HepG2 (cell line): ENCODE data around the gene AAMP. TPM values are rescaled to one million over a fixed set of nuclear protein-coding genes. Genes with fewer than 3 reads are reported as not detected.
A peak's percentile ranks its signal among the peaks of the same experiment; 100 is the strongest.

Experiments used
- ATAC-seq: fragments of 200-7000 bp; cut with Tn5 transposase; 3 replicates; pipeline ENCODE4 v1.9.1; 2020; ENCODE audit warnings: mild to moderate bottlenecking, moderate library complexity
- BruUV-seq: library from RNA; stranded (reverse); fragments of 400-500 nt; replicated peaks from 2 replicates; lab custom pipeline; 2021; lab: Mats Ljungman, UMichigan
- CTCF ChIA-PET: fragments of 300-600 bp; formaldehyde crosslinking; extraction: SDS; loops from one replicate; lab custom pipeline; 2021; ENCODE audit warnings: low total read pairs, inconsistent platforms, low intra/inter-chr PET ratio; lab: Yijun Ruan, JAX
- POLR2A ChIA-PET: fragments of 350-600 bp; sonication (Branson Sonifier 250); formaldehyde crosslinking; loops from one replicate; lab custom pipeline; 2020; ENCODE audit warnings: antibody characterized with exemption, inconsistent platforms; lab: Yijun Ruan, JAX
- DNase-seq: peaks from one replicate; pipeline ENCODE4 v3.0.0-alpha.2; 2015; ENCODE audit warnings: low spot score
- FAIRE-seq: peaks from 3 replicates; lab custom pipeline; 2011; peaks lifted over from hg19 to GRCh38; lab: Jason Lieb, UNC
- H2AFZ ChIP-seq: one replicate; pipeline ENCODE4 v1.6.1; 2011; ENCODE audit warnings: low read length, inconsistent platforms
- H3K27ac ChIP-seq: fragments of 300-600 bp; 3 replicates; pipeline ENCODE4 v1.8.0; 2011; ENCODE audit warnings: mixed run types, mild to moderate bottlenecking, mixed read lengths, low read length, inconsistent platforms; ENCODE audit not compliant: insufficient read depth; ENCODE audit errors: extremely low read length
- H3K27me3 ChIP-seq, 2 experiments: fragments of 200-600 bp in 1 of 2; 2 replicates in 1 of 2; 3 replicates in 1 of 2; pipeline versions ENCODE4 v1.6.0 to v1.8.0; 2011; ENCODE audit warnings: low read length in 2 of 2, mild to moderate bottlenecking in 2 of 2, moderate library complexity in 2 of 2, inconsistent platforms in 1 of 2; ENCODE audit not compliant: insufficient read depth in 2 of 2, control insufficient read depth in 1 of 2
- H3K36me3 ChIP-seq, 2 experiments: fragments of 200-600 bp in 1 of 2; replicated peaks in 1 of 2; 2 replicates in 1 of 2; 3 replicates in 1 of 2; pipeline versions ENCODE4 v1.5.1 to v1.8.0; 2011; ENCODE audit warnings: low read length in 2 of 2, inconsistent platforms in 1 of 2; ENCODE audit not compliant: insufficient read depth in 2 of 2, control insufficient read depth in 1 of 2
- H3K4me1 ChIP-seq: 2 replicates; pipeline ENCODE4 v1.5.1; 2012; ENCODE audit warnings: low read length, inconsistent platforms; ENCODE audit not compliant: insufficient read depth
- H3K4me2 ChIP-seq: 2 replicates; pipeline ENCODE4 v1.6.0; 2011; ENCODE audit warnings: low read depth, low read length, inconsistent platforms
- H3K4me3 ChIP-seq, 3 experiments: fragments of 200-600 bp in 1 of 3; sonication (generic), shearing (Covaris generic) in 1 of 3; replicated peaks in 1 of 3; 2 replicates each; pipeline ENCODE4 v1.5.1; 2011 to 2016; ENCODE audit warnings: low read length in 3 of 3, inconsistent platforms in 2 of 3, low read depth in 2 of 3, mild to moderate bottlenecking in 2 of 3, control low read depth in 1 of 3, mixed read lengths in 1 of 3; ENCODE audit not compliant: insufficient read depth in 1 of 3
- H3K79me2 ChIP-seq: one replicate; pipeline ENCODE4 v1.6.1; 2011; ENCODE audit warnings: low read length, inconsistent platforms; ENCODE audit not compliant: insufficient read depth
- H3K9ac ChIP-seq: 2 replicates; pipeline ENCODE4 v1.6.0; 2011; ENCODE audit warnings: mild to moderate bottlenecking, low read depth, low read length, inconsistent platforms; ENCODE audit not compliant: insufficient read depth
- H3K9me3 ChIP-seq: 2 replicates; pipeline ENCODE4 v1.5.1; 2012; ENCODE audit warnings: mild to moderate bottlenecking, low read length
- H4K20me1 ChIP-seq: 2 replicates; pipeline ENCODE4 v1.6.0; 2011; ENCODE audit warnings: inconsistent platforms, mild to moderate bottlenecking, low read length, moderate library complexity; ENCODE audit not compliant: insufficient read depth
- MED13 ChIP-seq: sonication (generic); formaldehyde crosslinking; IDR thresholded peaks from 2 replicates; pipeline ENCODE4 v1.5.0; 2020; ENCODE audit warnings: missing genetic modification reagents
- PRMT3 ChIP-seq: sonication (generic); formaldehyde crosslinking; IDR thresholded peaks from 2 replicates; pipeline ENCODE4 v1.8.1; 2022; ENCODE audit warnings: low read depth, mild to moderate bottlenecking, moderate library complexity, missing genetic modification reagents, borderline replicate concordance
- ZNF629 ChIP-seq: sonication (generic); formaldehyde crosslinking; conservative IDR thresholded peaks from 2 replicates; pipeline ENCODE4 v1.5.0; 2020; ENCODE audit warnings: missing genetic modification reagents
- WGBS: methylation state at CpG from one replicate; pipeline ENCODE4 v1.1.6; 2017; ENCODE audit warnings: low lambda C conversion rate; 5-methylcytosine and 5-hydroxymethylcytosine counted together
- in situ Hi-C: cut with HindIII; loops from 2 replicates; pipeline ENCODE4 v1.10.0; 2017; ENCODE audit warnings: low pct_unique_long_range_greater_than_20kb; ENCODE audit not compliant: extremely low pct_ligation_motif_present
- intact Hi-C: fragments of 100-400 bp; cut with micrococcal nuclease; formaldehyde crosslinking; loops from one replicate; pipeline ENCODE4 v1.10.0; 2022; ENCODE audit not compliant: unreplicated experiment
- polyA plus RNA-seq, 8 experiments: library from polyadenylated mRNA; depleted of rRNA in 3 of 8; stranded (reverse) in 7 of 8; unstranded in 1 of 8; fragments of >200 nt; fragmentation: Illumina TruSeq in 4 of 8; extraction: Trizol in 4 of 8; gene quantifications; 2 replicates each; pipeline versions ENCODE4 v1.2.1 to v1.2.3, GENCODE V29; 2011 to 2016; ENCODE audit warnings: low read depth in 4 of 8, missing spikeins in 1 of 8, mixed read lengths in 1 of 8; ENCODE audit not compliant: insufficient read depth in 1 of 8
- total RNA-seq, 5 experiments: library from RNA; depleted of rRNA; stranded (reverse); fragments of >200 nt; fragmentation: Illumina TruSeq; extraction: Trizol; gene quantifications; 2 replicates each; pipeline ENCODE4 v1.2.3, GENCODE V29; 2016; ENCODE audit warnings: low read depth in 1 of 5
- TF ChIP-seq, protein P1 (sequence below): sonication (generic); formaldehyde crosslinking; IDR thresholded peaks from 2 replicates; pipeline ENCODE4 v1.5.1; 2020; ENCODE audit warnings: missing genetic modification reagents, mild to moderate bottlenecking, borderline replicate concordance

The AAMP gene
- total and polyA plus RNA-seq, 2 of the 13 experiments (the other 11 are each of a cell fraction or from before 2014, with no cell fraction given), result 110 to 186 TPM

DNA sequence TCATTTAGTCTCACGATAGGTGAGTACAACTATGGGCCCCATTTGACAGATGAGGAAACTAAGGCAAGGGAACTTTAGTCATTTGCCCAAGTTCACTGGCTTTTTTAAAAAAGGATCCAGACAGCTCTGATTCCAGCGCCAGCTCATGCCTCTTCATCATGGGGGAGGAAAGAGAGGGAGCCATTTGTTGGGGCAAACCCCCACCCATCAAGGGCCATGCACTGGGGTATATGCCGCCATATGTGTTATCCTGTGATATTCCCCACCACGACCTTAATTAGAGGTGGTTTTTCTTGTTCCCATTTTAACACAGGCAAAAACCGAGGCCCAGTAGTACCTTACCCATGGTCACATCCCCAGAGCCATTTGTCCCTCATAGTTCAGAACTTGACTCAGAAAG is 9.8 kb downstream of the AAMP start:
- H3K9me3 ChIP-seq, result no peaks in the 10 kb centered on the region
- FAIRE-seq, result no peak
- ATAC-seq, result no peak
- CTCF ChIA-PET, result no interaction called here
- intact Hi-C loops (no loop called here), in situ Hi-C loops (no loop called here)
- H3K4me2 ChIP-seq, result no peak overlapping the region
- peaks cover 45% of the 10 kb centered on the region for H3K4me1 ChIP-seq
- H3K36me3 ChIP-seq, result peaks cover 12 to 24% of the 10 kb centered on the region in 2 experiments
- H3K9ac ChIP-seq, result no peak overlapping the region
- no peaks in the 10 kb centered on the region for H3K27me3 ChIP-seq
- H2AFZ ChIP-seq, result no peak overlapping the region
- no peaks in the 10 kb centered on the region for H4K20me1 ChIP-seq
- no peak overlapping the region for H3K27ac ChIP-seq
- POLR2A ChIA-PET, result interaction anchor here (6.6 kb wide), 1 partner anchor 10 kb away, joined by 27 read pairs; the partner anchor contains the start of genes AAMP and PNKD
- DNase-seq, result no peak
- TF ChIP-seq ZNF629 (CRISPR knock-in tag), result 0 out of 2 replicates have a peak, but pooled peaks have one; percentile 31
- TF ChIP-seq PRMT3 (CRISPR knock-in tag), result no peak
- BruUV-seq, result no TSS peak
- no peaks in the 10 kb centered on the region for H3K79me2 ChIP-seq
- H3K4me3 ChIP-seq, result no peak overlapping the region
- 77% methylated on average over 5 of the region's 5 CpGs for WGBS

DNA sequence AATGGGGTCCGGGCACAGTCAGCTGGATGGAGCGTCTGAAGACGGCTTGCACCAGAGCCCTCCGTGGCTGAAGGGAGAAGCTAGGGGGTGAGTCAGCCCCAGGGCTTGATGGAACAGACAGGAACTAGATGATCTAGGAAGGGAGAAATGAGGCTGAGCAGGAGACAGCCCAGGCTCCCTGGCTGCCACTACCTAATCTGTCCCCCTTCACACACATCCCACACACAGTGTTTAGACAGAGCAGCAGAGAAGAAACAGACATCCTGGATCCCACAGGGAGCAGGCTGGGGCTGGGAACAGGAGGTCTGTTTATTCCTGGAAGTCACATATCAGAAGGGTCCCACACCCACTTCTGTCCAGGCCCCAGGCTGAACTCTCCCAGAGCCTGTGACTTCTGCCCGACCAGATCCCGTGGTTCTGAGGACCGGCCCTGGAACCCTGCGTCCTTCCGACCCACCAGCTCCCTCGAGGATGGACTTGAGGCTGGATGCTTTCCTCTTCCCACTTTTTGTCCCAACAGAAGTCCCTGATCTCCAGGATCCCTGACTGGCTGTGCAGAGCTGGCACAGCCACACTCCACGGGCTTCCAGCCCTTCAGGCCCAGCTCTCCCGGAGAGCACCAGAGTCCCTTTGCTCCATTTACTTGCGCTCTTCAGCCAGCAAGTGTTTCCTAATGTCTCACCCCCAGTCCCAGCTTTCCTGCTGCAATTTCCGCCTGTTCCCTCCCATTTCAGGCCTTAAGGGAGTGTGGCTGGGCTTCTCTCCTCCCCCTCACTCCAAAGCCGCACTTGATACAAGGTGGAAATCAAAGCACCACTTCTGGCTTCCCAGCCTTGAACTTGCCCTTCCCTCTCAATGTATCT is 10.6 kb downstream of the AAMP start:
- peak; percentile 17 for ATAC-seq

More for the DNA sequence above, 10.6 kb downstream of the AAMP start:
- H4K20me1 ChIP-seq, result no peaks in the 10 kb centered on the region
- H3K27ac ChIP-seq, result no peak overlapping the region
- no peak overlapping the region for H3K4me2 ChIP-seq
- H3K9ac ChIP-seq, result no peak overlapping the region
- in situ Hi-C loops (no loop called here), intact Hi-C loops (loop anchor here (5.0 kb wide), 1 partner anchor 72 kb away; no protein-coding TSS in a partner anchor)
- no peak overlapping the region for H2AFZ ChIP-seq
- TF ChIP-seq, protein P1, sequence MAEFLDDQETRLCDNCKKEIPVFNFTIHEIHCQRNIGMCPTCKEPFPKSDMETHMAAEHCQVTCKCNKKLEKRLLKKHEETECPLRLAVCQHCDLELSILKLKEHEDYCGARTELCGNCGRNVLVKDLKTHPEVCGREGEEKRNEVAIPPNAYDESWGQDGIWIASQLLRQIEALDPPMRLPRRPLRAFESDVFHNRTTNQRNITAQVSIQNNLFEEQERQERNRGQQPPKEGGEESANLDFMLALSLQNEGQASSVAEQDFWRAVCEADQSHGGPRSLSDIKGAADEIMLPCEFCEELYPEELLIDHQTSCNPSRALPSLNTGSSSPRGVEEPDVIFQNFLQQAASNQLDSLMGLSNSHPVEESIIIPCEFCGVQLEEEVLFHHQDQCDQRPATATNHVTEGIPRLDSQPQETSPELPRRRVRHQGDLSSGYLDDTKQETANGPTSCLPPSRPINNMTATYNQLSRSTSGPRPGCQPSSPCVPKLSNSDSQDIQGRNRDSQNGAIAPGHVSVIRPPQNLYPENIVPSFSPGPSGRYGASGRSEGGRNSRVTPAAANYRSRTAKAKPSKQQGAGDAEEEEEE (CRISPR knock-in tag), result no peak
- no peak for TF ChIP-seq MED13
- DNase-seq (no peak), FAIRE-seq (no peak)
- no peak overlapping the region for H3K4me3 ChIP-seq
- no TSS peak for BruUV-seq
- POLR2A ChIA-PET, result interaction anchor here (1.3 to 6.6 kb wide), 2 partner anchors 11 to 16 kb away, joined by 3 to 27 read pairs; partner anchors contain the start of genes AAMP and PNKD
- no peaks in the 10 kb centered on the region for H3K79me2 ChIP-seq
- WGBS, result 60% methylated on average over 15 of the region's 15 CpGs
- H3K9me3 ChIP-seq, result no peaks in the 10 kb centered on the region
- H3K36me3 ChIP-seq, result peaks cover 14 to 27% of the 10 kb centered on the region in 2 experiments
- CTCF ChIA-PET, result no interaction called here
- H3K27me3 ChIP-seq, result no peaks in the 10 kb centered on the region
- peaks cover 36% of the 10 kb centered on the region for H3K4me1 ChIP-seq
